Measurements from ENCODE around the gene KL.

The KL gene

DNA sequence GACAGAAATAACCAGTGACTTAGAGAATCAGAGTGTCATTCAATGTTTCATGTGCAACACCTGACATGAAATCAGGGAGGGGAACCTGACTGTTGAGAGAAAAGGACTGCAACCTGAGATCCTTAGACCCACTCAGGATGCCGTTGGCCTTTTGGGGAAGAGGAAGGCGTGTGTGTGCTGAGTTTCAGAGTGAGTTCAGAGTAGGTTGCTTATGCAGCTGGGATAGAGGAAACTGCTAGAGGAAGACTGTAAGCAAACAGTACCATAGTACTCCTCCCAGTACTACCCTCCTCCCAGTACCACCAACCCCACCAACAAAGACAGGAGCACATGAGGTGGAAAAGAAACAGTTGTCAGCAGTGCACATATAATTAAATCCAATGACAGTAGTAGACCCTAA, 63.7 kb downstream of the KL start:
- TF ChIP-seq SIN3A (IDR thresholded peaks at IDR 0.05; ENCODE audit: borderline replicate concordance, insufficient read depth, low read length) (no peak), FOXP2 (optimal IDR thresholded peaks at IDR 0.05; ENCODE audit: borderline replicate concordance, extremely low read depth, extremely low read length, insufficient read depth) (no peak), POLR2AphosphoS5 (IDR thresholded peaks at IDR 0.05; ENCODE audit: low read depth, low read length) (no peak), TAF1 (IDR thresholded peaks at IDR 0.05; ENCODE audit: borderline replicate concordance, insufficient read depth, low read length) (no peak), REST (IDR thresholded peaks at IDR 0.05; ENCODE audit: insufficient read depth in 1 of 2, low read depth in 2 of 2, low read length in 2 of 2) (no peak)

DNA sequence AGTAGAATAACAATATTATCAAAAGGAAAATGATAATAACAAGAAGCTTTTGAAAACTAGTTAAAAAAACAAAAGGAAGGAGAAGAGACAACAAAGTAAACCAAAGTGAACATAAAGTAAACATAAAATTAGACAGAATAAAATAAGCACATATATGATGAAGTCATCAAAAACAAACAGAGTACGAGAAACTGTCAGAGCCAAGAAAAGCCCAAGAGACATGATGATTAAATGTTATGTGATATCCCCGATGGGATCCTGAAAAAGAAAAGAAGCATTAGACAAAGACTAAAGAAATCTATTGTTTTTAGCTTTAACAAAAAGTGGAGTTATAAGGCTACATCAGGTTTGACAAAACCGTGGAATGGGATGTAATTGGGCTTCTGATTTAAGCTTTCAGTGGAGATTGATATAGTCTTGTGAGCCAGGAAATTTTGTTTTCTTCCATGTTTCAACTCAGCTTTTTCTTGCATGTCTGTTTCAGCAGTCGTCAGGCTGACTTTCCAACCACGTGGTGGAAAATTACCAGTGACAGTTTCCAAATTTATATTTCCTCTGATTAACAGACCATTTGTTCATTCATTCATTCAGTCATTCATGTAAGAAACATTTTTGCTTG, 64.9 kb downstream of the KL start:
- no peak for TF ChIP-seq POLR2AphosphoS5 (IDR thresholded peaks at IDR 0.05; ENCODE audit: low read depth, low read length)

DNA sequence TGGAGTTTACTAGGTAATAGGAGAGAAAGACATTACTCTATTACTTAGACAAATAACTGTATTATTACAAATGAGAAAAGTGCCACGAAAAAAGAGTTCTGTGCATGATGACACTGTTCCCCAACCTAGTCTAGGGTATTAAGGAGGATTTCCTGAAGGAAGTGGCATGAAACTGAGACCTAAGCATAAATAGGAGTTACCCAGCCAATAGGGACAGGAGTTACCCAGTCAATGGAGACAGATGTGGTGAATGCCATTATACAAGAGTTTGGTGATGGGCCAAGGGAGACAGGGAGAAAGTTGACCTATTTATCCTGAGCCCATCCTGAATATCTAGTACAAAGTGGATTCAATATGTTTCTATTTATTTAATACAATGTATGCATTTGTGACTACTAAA, 65.4 kb downstream of the KL start:
- TF ChIP-seq TAF1 (IDR thresholded peaks at IDR 0.05; ENCODE audit: borderline replicate concordance, insufficient read depth, low read length) = no peak
- no peak for TF ChIP-seq POLR2AphosphoS5 (IDR thresholded peaks at IDR 0.05; ENCODE audit: low read depth, low read length)
- no peak for TF ChIP-seq FOXP2 (optimal IDR thresholded peaks at IDR 0.05; ENCODE audit: borderline replicate concordance, extremely low read depth, extremely low read length, insufficient read depth)
- no peak for TF ChIP-seq SIN3A (IDR thresholded peaks at IDR 0.05; ENCODE audit: borderline replicate concordance, insufficient read depth, low read length)
- no peak for TF ChIP-seq REST (IDR thresholded peaks at IDR 0.05; ENCODE audit: insufficient read depth in 1 of 2, low read depth in 2 of 2, low read length in 2 of 2)

DNA sequence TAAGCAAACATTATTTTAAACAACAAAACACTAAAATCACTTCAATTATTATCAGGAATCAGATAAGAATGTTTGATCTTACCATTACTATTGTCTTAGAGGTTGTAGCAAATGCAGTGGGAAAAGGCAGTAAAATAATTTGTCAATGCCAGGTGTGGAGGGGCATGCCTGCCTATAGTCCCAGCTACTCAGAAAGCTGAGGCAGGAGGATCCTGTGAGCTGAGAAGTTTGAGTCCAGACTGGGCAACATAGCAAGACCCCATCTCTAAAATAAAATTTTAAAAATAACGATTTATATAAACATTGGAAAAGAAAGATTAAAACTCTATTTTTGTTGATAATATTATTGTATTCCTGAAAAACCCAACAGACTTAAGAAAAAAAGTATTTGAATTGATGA, 66.8 kb downstream of the KL start:
- TF ChIP-seq REST (IDR thresholded peaks at IDR 0.05; ENCODE audit: insufficient read depth in 1 of 2, low read depth in 2 of 2, low read length in 2 of 2) (no peak), FOXP2 (optimal IDR thresholded peaks at IDR 0.05; ENCODE audit: borderline replicate concordance, extremely low read depth, extremely low read length, insufficient read depth) (no peak), SIN3A (IDR thresholded peaks at IDR 0.05; ENCODE audit: borderline replicate concordance, insufficient read depth, low read length) (no peak), TAF1 (IDR thresholded peaks at IDR 0.05; ENCODE audit: borderline replicate concordance, insufficient read depth, low read length) (no peak), POLR2AphosphoS5 (IDR thresholded peaks at IDR 0.05; ENCODE audit: low read depth, low read length) (no peak)

DNA sequence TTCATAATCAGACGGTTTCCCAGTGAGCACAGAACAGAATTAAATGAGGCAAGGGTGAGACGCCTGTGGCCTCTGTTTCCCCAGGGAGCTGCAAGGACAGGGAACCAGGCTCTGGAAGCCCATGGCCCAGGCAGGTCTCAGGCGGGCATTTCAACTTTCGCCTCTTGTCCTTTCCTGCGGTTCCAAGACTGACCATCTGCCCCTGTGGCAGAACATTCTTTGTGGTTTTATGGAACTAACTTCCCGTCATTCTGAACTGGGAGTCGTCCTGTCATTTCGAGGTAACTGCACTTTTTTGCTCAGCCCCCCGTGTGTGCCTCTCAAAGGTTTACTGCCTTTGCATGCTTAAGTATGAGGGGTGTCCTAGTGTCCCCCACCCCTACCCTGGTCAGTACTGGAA, 70.9 kb downstream of the KL start:
- no peak for TF ChIP-seq POLR2AphosphoS5 (IDR thresholded peaks at IDR 0.05; ENCODE audit: low read depth, low read length)
- no peak for TF ChIP-seq REST (IDR thresholded peaks at IDR 0.05; ENCODE audit: insufficient read depth in 1 of 2, low read depth in 2 of 2, low read length in 2 of 2)
- TF ChIP-seq FOXP2 (optimal IDR thresholded peaks at IDR 0.05; ENCODE audit: borderline replicate concordance, extremely low read depth, extremely low read length, insufficient read depth) = no peak
- TF ChIP-seq SIN3A (IDR thresholded peaks at IDR 0.05; ENCODE audit: borderline replicate concordance, insufficient read depth, low read length) = no peak
- TF ChIP-seq TAF1 (IDR thresholded peaks at IDR 0.05; ENCODE audit: borderline replicate concordance, insufficient read depth, low read length) = no peak

Data from PFSK-1 (cell line).